Cerebellar cortex (tissue), 1 donor: ENCODE measurements around the gene SPATC1L.
A peak's percentile ranks its signal among the peaks of the same experiment; 100 is the strongest.
"Not testable (repeated sequence)": the region's sequence is repeated elsewhere in the genome, so short reads cannot be mapped to it uniquely, and the experiment has no call there.

Experiments used
- DNase-seq: peaks from one replicate; pipeline ENCODE4 v3.0.0-alpha.2; 2015; ENCODE audit warnings: low spot score

The SPATC1L gene

DNA sequence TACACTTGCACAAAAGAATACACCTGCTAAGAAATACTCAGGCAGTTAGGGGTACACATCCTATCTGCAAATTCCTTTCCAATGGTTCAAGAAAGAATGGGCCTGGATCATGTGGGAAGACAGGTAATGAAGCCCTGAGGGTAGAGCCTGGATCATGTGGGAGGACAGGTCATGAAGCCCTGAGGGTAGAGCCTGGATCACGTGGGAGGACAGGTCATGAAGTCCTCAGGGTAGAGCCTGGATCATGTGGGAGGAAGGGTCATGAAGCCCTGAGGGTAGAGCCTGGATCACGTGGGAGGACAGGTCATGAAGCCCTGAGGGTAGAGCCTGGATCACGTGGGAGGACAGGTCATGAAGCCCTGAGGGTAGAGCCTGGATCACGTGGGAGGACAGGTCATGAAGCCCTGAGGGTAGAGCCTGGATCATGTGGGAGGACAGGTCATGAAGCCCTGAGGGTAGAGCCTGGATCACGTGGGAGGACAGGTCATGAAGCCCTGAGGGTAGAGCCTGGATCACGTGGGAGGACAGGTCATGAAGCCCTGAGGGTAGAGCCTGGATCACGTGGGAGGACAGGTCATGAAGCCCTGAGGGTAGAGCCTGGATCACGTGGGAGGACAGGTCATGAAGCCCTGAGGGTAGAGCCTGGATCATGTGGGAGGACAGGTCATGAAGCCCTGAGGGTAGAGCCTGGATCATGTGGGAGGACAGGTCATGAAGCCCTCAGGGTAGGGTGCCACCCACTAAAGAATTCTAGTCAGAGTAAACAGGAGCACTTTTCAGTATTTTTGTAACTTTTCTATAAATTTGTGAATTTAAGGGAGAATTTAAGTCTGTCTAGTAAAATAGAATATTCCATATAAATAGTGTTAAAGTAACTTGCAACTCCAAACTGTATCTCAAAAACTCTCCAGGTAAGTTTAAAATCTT, 16.9 kb upstream of the SPATC1L start:
- DNase-seq: not testable (repeated sequence)

DNA sequence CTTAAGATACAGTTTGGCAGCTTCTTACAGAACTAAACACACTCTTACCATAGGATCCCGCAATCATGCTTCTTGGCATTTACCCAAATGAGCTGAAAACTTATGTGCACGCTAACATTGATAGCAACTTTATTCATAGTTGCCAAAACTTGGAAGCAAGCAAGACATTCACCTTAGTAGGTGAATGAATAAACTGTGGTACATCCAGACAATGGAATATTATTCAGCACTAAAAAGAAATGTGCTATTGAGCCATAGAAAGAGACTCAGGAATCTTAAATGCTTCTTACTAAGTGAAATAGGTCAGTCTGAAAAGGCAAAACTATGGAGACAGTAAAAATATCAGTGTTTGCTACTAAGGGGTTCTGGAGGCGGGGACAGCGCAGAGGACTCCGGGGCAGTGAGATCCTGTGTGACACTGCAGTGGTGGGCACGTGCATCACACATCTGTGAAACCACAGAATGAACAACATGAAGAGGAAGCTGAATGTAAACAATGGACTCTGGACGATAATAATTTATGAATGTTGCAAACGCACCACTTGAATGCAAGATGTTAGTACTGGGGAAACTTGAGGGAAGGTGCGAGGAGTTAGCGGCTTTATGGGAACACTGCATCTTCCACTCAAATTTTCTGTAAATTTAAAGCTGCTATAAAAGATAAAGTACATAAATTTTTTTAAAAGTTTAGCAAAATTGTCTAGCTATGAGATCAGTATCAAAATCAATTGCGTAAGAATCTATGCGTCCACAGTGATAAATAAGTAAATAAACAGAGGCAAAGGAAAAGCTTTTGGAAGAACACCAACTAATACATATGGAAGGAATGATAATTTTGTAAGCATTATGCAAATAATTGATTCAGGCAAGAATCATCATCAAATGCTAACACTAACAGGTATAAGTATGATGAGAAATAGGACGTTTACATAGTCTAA, 15.4 kb upstream of the SPATC1L start:
- DNase-seq: no peak

- no peak for DNase-seq
Observed at GRCh38 chr21:46196733-46197132, 12.5 kb upstream of the SPATC1L start.

DNA sequence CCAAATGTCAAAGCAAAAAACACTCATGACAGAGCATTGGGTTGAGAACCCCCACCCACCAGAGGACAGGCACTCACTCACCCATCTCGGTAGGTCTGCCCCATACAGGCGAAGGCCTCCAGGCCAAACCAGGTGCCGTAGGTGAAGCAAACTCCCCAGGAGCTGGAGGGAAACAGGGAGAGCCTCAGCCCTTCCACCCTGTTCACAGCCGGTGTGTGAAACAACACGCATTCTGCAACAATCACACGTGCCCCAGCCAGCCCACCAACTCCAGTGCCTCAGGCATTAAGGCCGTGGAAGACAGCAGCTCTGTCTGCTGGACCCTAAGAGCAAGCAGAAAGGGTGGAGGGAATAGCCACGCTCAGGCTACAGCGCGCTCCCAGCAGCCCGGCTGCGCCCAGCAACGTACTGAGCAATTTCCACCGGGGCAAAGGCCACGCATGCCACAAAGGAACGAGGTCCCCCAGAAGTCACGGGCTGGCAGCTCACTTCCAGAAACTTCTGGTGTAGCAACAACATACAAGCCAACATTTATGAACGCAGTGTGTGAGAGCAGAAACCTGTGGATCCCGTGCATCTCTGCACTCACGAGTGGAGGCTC, 11.4 kb upstream of the SPATC1L start:
- DNase-seq: no peak

- peak; percentile 45 for DNase-seq
Observed at GRCh38 chr21:46194374-46195334, 10.4 kb upstream of the SPATC1L start.

- DNase-seq: no peak
Observed at GRCh38 chr21:46193829-46194373, 9.6 kb upstream of the SPATC1L start.

DNA sequence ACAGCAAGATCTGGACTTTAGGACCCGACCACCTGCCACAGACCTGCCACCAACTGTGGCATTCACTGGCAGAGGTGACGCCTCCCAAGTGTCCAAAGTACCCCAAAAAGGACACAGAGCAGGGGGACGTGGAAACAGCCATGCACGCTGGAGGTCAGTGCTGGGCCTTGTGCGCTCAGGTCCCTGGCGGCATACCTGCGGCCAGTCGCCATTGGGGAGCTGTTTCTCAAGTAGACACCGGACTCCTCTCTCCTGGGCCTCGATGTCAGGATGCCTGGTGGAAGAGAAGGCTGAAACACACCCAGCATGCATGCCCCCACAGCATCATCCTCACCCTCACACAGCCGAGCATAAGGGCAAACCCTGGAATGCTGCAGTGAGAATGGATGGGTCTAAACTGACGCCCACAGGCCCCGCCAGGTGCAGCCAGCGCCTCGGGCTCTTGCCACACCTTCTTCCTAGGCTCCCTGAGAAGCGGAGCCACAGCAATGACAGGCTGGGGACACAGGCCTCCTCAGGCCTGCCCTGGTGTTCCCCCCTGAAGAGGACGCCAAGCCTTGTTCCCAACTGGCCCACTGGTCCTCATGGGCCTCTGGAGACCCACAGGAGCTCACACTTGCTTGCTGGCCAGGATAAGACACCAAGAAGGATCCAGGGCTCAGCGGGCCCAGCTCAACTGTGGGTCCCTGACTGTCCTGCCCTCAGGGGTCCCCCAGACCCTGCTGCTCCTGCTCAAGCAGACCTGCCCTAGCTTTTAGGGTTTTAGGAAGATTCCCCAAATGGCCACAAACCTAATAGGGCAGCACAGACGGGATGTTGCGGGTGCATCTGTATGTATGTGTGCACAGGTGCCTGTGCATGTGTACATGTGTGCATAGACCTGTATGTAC, 7.7 kb upstream of the SPATC1L start:
- no peak for DNase-seq

GRCh38 chr21:46191257-46191685, 7.0 kb upstream of the SPATC1L start:
- DNase-seq: no peak

- DNase-seq: no peak
Observed at GRCh38 chr21:46190491-46191131, 6.4 kb upstream of the SPATC1L start.

DNA sequence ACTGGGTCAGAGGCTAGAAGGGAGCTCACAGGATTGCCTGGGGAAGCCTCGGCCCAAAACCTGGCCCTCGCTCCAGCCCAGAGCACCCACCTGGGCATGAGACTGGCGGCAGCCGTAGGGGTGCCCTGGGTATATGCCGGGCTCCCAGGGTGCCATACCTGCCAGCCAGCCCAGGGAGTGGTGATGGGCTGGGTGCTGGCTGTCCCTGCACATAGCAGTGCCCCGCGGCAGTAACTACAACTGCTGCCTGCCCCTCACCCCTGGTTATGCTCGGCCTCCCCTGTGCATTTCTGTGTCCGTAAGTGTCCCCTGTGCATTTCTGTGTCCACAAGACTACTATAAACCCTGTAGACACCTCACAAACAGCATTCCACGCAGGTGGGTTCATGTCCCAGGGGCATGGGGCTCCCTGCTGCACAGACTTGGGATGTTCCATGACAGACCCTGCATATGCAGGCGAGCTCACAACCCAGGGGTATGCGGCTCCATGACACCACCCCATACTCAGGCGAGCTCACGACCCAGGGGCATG, 5.8 kb upstream of the SPATC1L start:
- no peak for DNase-seq

DNA sequence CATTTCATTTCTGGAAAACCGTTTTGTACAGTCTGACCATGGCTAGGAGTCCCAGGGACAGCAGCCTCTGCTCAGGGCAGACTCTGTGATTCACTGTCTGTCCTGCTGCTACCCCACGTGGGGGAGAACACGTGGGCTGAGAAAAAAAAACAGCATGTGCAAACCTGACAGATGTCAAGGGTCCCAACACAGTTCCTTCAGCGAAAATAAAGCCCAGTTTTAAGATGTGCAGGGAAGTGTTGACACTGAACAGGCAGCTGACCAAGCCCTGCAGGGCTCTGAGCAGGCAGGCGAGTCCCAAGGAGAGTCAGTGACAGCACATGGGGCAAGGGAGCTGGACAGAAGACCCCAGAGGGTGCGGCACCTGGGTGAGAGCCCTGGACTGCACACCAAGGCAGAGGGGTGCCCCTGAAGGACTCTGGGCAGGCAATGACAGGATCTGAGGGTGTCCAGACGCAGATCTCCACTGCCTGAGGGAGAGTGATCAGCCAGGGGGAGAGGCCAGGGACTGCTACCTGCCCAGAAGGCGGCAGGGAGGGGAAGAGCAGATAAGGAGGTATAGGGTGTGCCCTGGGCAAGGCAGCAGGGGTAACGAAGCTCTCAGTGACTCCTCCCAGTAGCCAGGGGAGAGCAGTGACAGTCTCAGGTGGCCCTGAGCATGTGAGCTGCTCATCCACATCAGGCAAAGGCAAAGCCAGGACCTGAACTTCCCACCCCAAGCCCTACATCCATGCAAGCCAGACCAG, 5.1 kb upstream of the SPATC1L start:
- DNase-seq: no peak

DNA sequence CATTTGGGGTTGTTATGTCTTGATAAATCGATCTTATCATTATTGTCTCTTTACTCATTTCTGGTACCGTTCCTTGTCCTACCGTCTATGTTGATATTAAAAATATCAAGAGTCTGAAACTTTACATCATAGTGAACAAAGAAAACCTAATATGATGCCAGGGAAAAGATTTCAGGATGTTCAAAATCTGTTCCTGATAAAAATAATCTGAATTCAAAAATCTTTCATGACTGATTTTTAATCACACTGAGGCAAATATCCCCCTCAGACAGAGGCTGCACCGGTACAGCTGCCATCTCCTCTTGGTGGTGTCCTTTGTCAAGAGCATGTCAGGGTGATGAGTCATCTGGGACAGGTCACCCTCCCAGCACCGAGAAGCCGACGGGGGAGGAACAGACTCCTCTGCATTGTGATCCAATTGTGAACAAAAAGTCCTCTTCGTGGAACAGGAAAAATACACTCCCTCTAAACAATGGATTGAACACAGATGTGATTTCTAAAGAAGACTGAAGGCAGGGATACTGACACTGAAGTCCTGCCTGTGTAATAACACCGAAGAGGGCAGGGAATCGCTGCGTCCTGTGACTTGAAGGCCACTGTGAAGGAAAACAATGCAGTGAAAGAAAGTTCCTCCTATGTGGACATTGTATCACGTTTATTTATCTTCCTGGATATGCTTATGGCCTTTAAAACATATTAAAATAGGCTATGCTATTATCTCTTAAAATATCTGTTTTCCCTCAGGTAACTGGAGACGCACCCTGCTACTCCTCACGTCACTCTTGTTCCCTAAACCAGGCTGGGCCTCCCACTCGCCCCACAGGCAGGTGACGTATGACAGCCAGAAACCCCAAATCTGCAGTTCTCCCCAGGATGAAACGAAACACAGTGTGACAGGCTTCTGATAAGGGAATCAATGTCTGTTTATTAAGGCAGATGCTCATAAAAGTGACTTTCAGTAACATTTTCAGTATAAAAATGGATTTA, 4.3 kb upstream of the SPATC1L start:
- no peak for DNase-seq

GRCh38 chr21:46187814-46188213, 3.6 kb upstream of the SPATC1L start:
- DNase-seq: no peak

DNA sequence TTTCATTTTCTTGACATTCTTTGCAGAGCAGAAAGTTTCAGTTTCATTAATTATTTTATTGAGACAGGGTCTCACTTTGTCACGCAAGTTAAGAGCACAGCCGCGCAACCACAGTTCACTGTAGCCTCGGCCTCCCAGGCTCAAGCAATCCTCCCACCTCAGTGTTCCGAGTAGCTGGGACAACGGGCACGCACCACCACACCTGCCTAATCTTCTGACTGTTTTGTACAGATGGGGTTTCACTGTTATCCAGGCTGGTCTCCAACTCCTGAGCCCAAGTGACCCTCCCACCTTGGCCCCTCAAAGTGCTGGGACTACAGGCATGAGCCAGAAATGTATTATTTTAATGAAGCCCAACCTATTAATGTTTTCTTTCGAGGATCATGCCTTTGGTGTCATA, 3.0 kb upstream of the SPATC1L start:
- no peak for DNase-seq

DNA sequence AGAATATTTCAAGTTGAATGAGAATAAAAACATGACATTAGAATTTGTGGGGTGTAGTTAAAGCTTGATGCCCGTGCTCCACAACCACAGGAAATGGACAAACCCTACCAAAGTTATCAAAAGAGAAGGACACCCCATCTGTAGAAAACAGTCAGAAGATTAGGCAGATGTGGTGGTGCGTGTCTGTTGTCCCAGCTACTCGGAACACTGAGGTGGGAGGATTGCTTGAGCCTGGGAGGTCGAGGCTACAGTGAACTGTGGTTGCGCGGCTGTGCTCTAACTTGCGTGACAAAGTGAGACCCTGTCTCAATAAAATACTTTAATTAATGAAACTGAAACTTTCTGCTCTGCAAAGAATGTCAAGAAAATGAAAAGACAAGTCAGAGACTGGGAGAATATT, 1.5 kb upstream of the SPATC1L start:
- no peak for DNase-seq

GRCh38 chr21:46184625-46185555, 631 bp upstream of the SPATC1L start:
- peak; percentile 90 for DNase-seq
